Keratinocyte (primary cell): ENCODE measurements around the gene ATP5F1B.

Source experiments
- CTCF ChIP-seq, 3 experiments: IDR thresholded peaks in 1 of 3; conservative IDR thresholded peaks in 1 of 3; optimal IDR thresholded peaks in 1 of 3; 2 replicates in 2 of 3; 3 replicates in 1 of 3; pipeline versions ENCODE3 to v1.5.1; 2011; ENCODE audit warnings: low read length in 3 of 3, mild to moderate bottlenecking in 3 of 3, moderate library complexity in 2 of 3, control low read depth in 1 of 3, inconsistent platforms in 1 of 3; ENCODE audit not compliant: insufficient read depth in 2 of 3; ENCODE audit errors: extremely low read depth in 1 of 3
- EZH2 ChIP-seq: IDR thresholded peaks from one replicate; pipeline ENCODE4 v1.6.1; 2012; ENCODE audit warnings: inconsistent platforms, mild to moderate bottlenecking, low read length, moderate library complexity

- TF ChIP-seq CTCF (optimal IDR thresholded peaks at IDR 0.05 in 1 of 3, IDR thresholded peaks at IDR 0.05 in 1 of 3, conservative IDR thresholded peaks at IDR 0.05 in 1 of 3; ENCODE audit: extremely low read depth in 1 of 3, insufficient read depth in 2 of 3, low read length in 3 of 3) = no peak
- no peak for TF ChIP-seq EZH2
These were observed 25.1 kb upstream of the ATP5F1B start for GRCh38 chr12:56670836-56671235.
